Bronchial epithelial cell (primary cell): Measurements from ENCODE around the gene PRKCE. TPM values are rescaled to one million over a fixed set of nuclear protein-coding genes. Genes with fewer than 3 reads are reported as not detected.
"Not testable (repeated sequence)": the region's sequence is repeated elsewhere in the genome, so short reads cannot be mapped to it uniquely, and the experiment has no call there.

Experiments
- DNase-seq: peaks from one replicate; pipeline ENCODE4 v3.0.0-alpha.2; 2010; ENCODE audit warnings: low read depth
- FAIRE-seq: peaks from 2 replicates; lab custom pipeline; 2011; peaks lifted over from hg19 to GRCh38; lab: Jason Lieb, UNC
- H3K27me3 ChIP-seq: 2 replicates; pipeline ENCODE4 v1.5.1; 2011; ENCODE audit warnings: low read length; ENCODE audit not compliant: control insufficient read depth, insufficient read depth
- H3K36me3 ChIP-seq: 2 replicates; pipeline ENCODE4 v1.5.1; 2011; ENCODE audit warnings: low read length; ENCODE audit not compliant: control insufficient read depth, insufficient read depth
- H3K4me3 ChIP-seq: 2 replicates; pipeline ENCODE4 v1.5.1; 2011; ENCODE audit warnings: mild to moderate bottlenecking, low read depth, low read length, control low read depth
- total RNA-seq: library from RNA; depleted of rRNA; stranded (reverse); fragments of >200 nt; gene quantifications from 2 replicates; pipeline ENCODE4 v1.2.1, GENCODE V29; 2014
- TF ChIP-seq, protein P1 (sequence below): IDR thresholded peaks from 2 replicates; pipeline ENCODE4 v1.5.1; 2011; ENCODE audit warnings: mild to moderate bottlenecking, moderate library complexity, low read length, control low read depth, inconsistent platforms; ENCODE audit not compliant: insufficient read depth, severe bottlenecking

Gene PRKCE
- total RNA-seq, 1 donor from 2014 or later = 6.3 TPM

- TF ChIP-seq, protein P1, sequence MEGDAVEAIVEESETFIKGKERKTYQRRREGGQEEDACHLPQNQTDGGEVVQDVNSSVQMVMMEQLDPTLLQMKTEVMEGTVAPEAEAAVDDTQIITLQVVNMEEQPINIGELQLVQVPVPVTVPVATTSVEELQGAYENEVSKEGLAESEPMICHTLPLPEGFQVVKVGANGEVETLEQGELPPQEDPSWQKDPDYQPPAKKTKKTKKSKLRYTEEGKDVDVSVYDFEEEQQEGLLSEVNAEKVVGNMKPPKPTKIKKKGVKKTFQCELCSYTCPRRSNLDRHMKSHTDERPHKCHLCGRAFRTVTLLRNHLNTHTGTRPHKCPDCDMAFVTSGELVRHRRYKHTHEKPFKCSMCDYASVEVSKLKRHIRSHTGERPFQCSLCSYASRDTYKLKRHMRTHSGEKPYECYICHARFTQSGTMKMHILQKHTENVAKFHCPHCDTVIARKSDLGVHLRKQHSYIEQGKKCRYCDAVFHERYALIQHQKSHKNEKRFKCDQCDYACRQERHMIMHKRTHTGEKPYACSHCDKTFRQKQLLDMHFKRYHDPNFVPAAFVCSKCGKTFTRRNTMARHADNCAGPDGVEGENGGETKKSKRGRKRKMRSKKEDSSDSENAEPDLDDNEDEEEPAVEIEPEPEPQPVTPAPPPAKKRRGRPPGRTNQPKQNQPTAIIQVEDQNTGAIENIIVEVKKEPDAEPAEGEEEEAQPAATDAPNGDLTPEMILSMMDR = no peak
- Histone ChIP-seq H3K4me3 (no peak overlapping the region), H3K27me3 (no peaks in the 10 kb centered on the region), H3K36me3 (no peaks in the 10 kb centered on the region)
- DNase-seq (no peak), FAIRE-seq (no peak)
These were observed 37.2 kb downstream of the PRKCE start for GRCh38 chr2:45688479-45689298.

DNA sequence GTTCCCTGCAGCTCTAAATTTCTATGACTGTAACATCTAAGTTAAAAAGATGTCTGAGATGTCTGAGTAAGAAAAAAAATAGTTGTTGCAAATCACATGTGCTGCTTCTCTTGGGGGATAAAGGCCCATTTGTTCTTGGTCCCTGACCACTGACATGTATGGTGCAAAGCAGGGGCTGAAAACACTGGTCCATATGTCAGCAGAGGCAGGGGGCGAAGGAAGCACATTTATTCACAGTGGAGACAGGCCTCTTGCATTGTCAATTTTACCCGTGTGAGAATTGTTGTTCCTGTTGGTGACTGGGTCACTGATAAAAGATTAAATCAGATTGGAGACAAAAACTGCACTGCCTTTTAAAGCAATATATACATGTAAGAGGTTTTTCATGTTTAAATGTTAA is 38.8 kb downstream of the PRKCE start:
- H3K36me3 ChIP-seq = no peaks in the 10 kb centered on the region
- DNase-seq = no peak
- H3K4me3 ChIP-seq = no peak overlapping the region
- TF ChIP-seq, protein P1 = no peak
- no peak for FAIRE-seq
- H3K27me3 ChIP-seq = no peaks in the 10 kb centered on the region

- no peak overlapping the region for H3K4me3 ChIP-seq
- TF ChIP-seq, protein P1 = no peak
- no peaks in the 10 kb centered on the region for H3K36me3 ChIP-seq
- H3K27me3 ChIP-seq = no peaks in the 10 kb centered on the region
- no peak for DNase-seq
- FAIRE-seq = no peak
These were observed 39.9 kb downstream of the PRKCE start for GRCh38 chr2:45691171-45691999.

DNA sequence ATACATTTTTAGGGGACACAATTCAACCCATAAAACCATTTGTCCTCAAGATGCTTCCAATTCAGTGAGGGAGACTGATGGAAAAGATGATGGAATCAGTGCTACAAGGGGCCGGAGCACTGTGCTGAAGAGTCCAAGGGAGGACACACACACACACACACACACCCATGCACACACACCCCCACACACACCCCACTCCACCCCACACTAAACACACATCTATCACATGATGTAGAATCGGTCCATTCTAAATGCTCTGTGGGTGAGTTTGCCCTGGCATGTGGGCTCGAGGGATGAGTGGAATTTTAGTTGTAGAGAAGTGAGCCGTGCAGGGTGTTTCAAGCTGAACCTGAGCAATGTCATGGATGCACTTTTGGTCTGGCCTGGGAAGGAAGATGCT is 41.1 kb downstream of the PRKCE start:
- Histone ChIP-seq H3K36me3 (no peaks in the 10 kb centered on the region), H3K4me3 (no peak overlapping the region), H3K27me3 (no peaks in the 10 kb centered on the region)
- TF ChIP-seq, protein P1 = no peak
- no peak for FAIRE-seq
- no peak for DNase-seq

GRCh38 chr2:45695480-45696007 is 44.1 kb downstream of the PRKCE start:
- H3K27me3 ChIP-seq, FAIRE-seq, H3K4me3 ChIP-seq, H3K36me3 ChIP-seq, DNase-seq: not testable (repeated sequence)

DNA sequence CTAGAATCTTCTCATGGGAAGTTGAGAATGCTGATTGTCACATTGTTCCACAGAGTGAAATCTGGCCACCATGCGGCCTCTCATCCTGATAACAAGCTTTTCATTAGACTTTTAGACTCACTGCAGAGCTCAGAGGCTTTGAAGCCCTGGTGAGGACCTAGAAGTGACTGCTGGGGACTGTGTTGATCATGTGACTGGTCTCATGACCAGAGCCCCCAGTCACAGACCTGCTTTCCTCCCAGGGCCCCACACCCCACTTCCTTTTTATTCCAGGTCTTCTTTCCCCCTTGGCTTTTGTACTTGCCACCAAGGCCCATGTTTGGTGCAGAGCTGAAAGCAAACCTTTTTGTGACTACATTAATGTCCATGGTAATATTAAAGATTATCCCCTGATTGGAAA is 45.2 kb downstream of the PRKCE start:
- no peak overlapping the region for H3K4me3 ChIP-seq
- peaks cover 1% of the 10 kb centered on the region for H3K36me3 ChIP-seq
- TF ChIP-seq, protein P1 = no peak
- FAIRE-seq (no peak), DNase-seq (no peak)
- no peaks in the 10 kb centered on the region for H3K27me3 ChIP-seq
